HL-60 (cell line): ENCODE results near the gene NLRP10.

Source experiments
- CTCF ChIP-seq: IDR thresholded peaks from one replicate; pipeline ENCODE4 v1.5.1; 2011; ENCODE audit warnings: low read length, control low read depth, inconsistent platforms; ENCODE audit not compliant: insufficient read depth
- GABPA ChIP-seq: IDR thresholded peaks from 2 replicates; pipeline ENCODE4 v1.6.1; 2012; ENCODE audit warnings: low read depth
- POLR2AphosphoS5 ChIP-seq: IDR thresholded peaks from 2 replicates; pipeline ENCODE4 v1.6.1; 2012; ENCODE audit warnings: low read depth
- REST ChIP-seq: IDR thresholded peaks from 2 replicates; pipeline ENCODE4 v1.6.1; 2012; ENCODE audit warnings: low read depth; ENCODE audit not compliant: insufficient replicate concordance

GRCh38 chr11:7918141-7918540 is 47.1 kb downstream of the NLRP10 start:
- no peak for TF ChIP-seq CTCF
- no peak for TF ChIP-seq POLR2AphosphoS5
- no peak for TF ChIP-seq GABPA
- TF ChIP-seq REST, result no peak
